Measurements from ENCODE around the gene ZNF540.

Gene ZNF540

DNA sequence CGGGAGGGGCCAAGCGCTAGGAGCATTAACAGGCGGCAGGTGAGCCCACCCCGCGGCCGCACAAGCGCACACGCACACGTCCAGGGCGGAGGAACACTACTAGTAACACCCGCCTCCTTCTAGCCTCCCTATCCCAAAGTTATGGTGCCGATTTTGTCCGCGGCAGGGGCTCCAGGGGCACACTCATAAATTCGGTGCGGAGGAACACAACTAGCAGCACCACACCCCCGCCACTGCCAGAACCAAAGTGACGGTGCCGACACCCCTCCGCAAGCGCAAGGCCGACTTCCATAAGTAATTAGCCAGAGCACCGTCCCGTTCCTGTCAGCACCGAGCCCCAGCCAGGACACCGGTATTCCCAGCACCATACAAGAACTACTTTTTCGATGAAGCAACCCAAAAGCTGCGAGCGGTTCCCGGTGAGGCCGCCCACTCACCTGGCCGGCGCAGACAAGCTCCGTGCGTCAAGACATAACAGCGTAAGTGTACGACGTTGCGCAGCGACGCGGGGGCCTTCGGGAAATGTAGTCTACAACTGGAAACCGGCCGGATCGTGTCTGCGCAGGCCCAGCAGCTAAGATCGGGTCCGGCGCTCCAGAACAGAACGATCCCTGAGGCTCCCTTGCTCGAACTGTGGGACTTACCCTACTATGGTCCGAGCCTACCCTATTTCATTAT lies at the start of gene ZNF540, which contains the start of gene ZNF571:
TSS of gene ZNF540 (plus strand) at position 573 of the 678 bp plus-strand sequence. CDS start 3,572 bp downstream, outside the sequence.
TSS of gene ZNF571 (minus strand) at position 489 of the 678 bp plus-strand sequence. CDS start 8,116 bp downstream, outside the sequence.
- Histone ChIP-seq H3K9me3 (peaks cover 10% of the 10 kb centered on the region), H3K27me3 (peaks cover 16% of the 10 kb centered on the region), H3K4me3 (ENCODE audit: low read depth in 1 of 2, low read length in 1 of 2) (peak within 1 kb of the TSS; percentile 66 to 74), H3K36me3 (no peaks in the 10 kb centered on the region), H3K4me1 (ENCODE audit: control insufficient read depth in 1 of 2, insufficient read depth in 1 of 2, low read depth in 1 of 2, low read length in 1 of 2) (peaks cover 15 to 16% of the 10 kb centered on the region in 2 experiments), H3K27ac (no peak within 1 kb of the TSS)
- TF ChIP-seq, protein P1, sequence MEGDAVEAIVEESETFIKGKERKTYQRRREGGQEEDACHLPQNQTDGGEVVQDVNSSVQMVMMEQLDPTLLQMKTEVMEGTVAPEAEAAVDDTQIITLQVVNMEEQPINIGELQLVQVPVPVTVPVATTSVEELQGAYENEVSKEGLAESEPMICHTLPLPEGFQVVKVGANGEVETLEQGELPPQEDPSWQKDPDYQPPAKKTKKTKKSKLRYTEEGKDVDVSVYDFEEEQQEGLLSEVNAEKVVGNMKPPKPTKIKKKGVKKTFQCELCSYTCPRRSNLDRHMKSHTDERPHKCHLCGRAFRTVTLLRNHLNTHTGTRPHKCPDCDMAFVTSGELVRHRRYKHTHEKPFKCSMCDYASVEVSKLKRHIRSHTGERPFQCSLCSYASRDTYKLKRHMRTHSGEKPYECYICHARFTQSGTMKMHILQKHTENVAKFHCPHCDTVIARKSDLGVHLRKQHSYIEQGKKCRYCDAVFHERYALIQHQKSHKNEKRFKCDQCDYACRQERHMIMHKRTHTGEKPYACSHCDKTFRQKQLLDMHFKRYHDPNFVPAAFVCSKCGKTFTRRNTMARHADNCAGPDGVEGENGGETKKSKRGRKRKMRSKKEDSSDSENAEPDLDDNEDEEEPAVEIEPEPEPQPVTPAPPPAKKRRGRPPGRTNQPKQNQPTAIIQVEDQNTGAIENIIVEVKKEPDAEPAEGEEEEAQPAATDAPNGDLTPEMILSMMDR (IDR thresholded peaks at IDR 0.05): no peak

GRCh38 chr19:37551129-37551993 lies 43.3 kb upstream of the ZNF540 start:
- Histone ChIP-seq H3K27ac (no peak overlapping the region), H3K4me3 (ENCODE audit: low read depth in 1 of 2, low read length in 1 of 2) (peak overlapping the region; percentile 40 to 72), H3K27me3 (no peaks in the 10 kb centered on the region), H3K9me3 (peaks cover 48% of the 10 kb centered on the region), H3K4me1 (ENCODE audit: control insufficient read depth in 1 of 2, insufficient read depth in 1 of 2, low read depth in 1 of 2, low read length in 1 of 2) (peaks cover 0 to 5% of the 10 kb centered on the region in 2 experiments), H3K36me3 (no peaks in the 10 kb centered on the region)
- TF ChIP-seq, protein P1 (IDR thresholded peaks at IDR 0.05): no peak

GRCh38 chr19:37563518-37563917 lies 31.2 kb upstream of the ZNF540 start:
- no peaks in the 10 kb centered on the region for H3K36me3 ChIP-seq

GRCh38 chr19:37564624-37565369 lies 29.9 kb upstream of the ZNF540 start:
- Histone ChIP-seq H3K9me3 (peaks cover 72% of the 10 kb centered on the region), H3K4me1 (ENCODE audit: control insufficient read depth in 1 of 2, insufficient read depth in 1 of 2, low read depth in 1 of 2, low read length in 1 of 2) (no peaks in the 10 kb centered on the region)
- TF ChIP-seq, protein P1 (IDR thresholded peaks at IDR 0.05): no peak

More at GRCh38 chr19:37563518-37563917, 31.2 kb upstream of the ZNF540 start:
- Histone ChIP-seq H3K9me3 (peaks cover 77% of the 10 kb centered on the region), H3K4me3 (ENCODE audit: low read depth in 1 of 2, low read length in 1 of 2) (no peak overlapping the region), H3K27me3 (no peaks in the 10 kb centered on the region), H3K27ac (no peak overlapping the region), H3K4me1 (ENCODE audit: control insufficient read depth in 1 of 2, insufficient read depth in 1 of 2, low read depth in 1 of 2, low read length in 1 of 2) (no peaks in the 10 kb centered on the region)
- TF ChIP-seq, protein P1 (IDR thresholded peaks at IDR 0.05): no peak

DNA sequence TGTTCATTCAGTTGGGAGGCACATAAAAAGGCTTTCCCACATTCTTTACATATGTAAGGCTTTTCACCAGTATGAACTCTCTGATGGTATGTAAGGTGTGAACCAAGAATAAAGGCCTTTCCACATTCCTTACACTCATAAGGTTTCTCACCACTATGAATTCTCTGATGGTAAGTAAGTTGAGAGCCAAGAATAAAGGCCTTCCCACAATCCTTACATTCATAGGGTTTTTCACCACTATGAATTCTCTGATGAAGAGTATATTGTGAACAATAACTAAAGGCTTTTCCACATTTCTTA lies 29.4 kb upstream of the ZNF540 start:
- Histone ChIP-seq H3K27me3 (no peaks in the 10 kb centered on the region), H3K9me3 (peaks cover 73% of the 10 kb centered on the region), H3K4me3 (ENCODE audit: low read depth in 1 of 2, low read length in 1 of 2) (no peak overlapping the region), H3K27ac (no peak overlapping the region), H3K36me3 (no peaks in the 10 kb centered on the region), H3K4me1 (ENCODE audit: control insufficient read depth in 1 of 2, insufficient read depth in 1 of 2, low read depth in 1 of 2, low read length in 1 of 2) (no peaks in the 10 kb centered on the region)
- TF ChIP-seq, protein P1 (IDR thresholded peaks at IDR 0.05): no peak

More at GRCh38 chr19:37564624-37565369, 29.9 kb upstream of the ZNF540 start:
- no peaks in the 10 kb centered on the region for H3K36me3 ChIP-seq
- H3K27ac ChIP-seq: no peak overlapping the region
- no peak overlapping the region for H3K4me3 ChIP-seq (ENCODE audit: low read depth in 1 of 2, low read length in 1 of 2)
- H3K27me3 ChIP-seq: no peaks in the 10 kb centered on the region
